HepG2 (cell line): ENCODE measurements around the gene CMTM4. TPM values are rescaled to one million over a fixed set of nuclear protein-coding genes. Genes with fewer than 3 reads are reported as not detected.

Experiments used
- GLI4 ChIP-seq: sonication (generic); formaldehyde crosslinking; IDR thresholded peaks from 2 replicates; pipeline ENCODE4 v1.5.1; 2020; ENCODE audit warnings: missing genetic modification reagents, mild to moderate bottlenecking, moderate library complexity, borderline replicate concordance
- HDAC6 ChIP-seq: fragments of 200-600 bp; sonication (generic); IDR thresholded peaks from 2 replicates; pipeline ENCODE4 v1.7.0; 2017; ENCODE audit warnings: mild to moderate bottlenecking, antibody characterized with exemption, low read length, low read depth
- JDP2 ChIP-seq: sonication (generic); formaldehyde crosslinking; IDR thresholded peaks from 2 replicates; pipeline ENCODE4 v1.8.1; 2022; ENCODE audit warnings: missing genetic modification reagents, borderline replicate concordance
- KDM1A ChIP-seq: IDR thresholded peaks from 2 replicates; pipeline ENCODE4 v1.6.1; 2016; ENCODE audit warnings: missing compliant biosample characterization
- KLF15 ChIP-seq: sonication (generic); formaldehyde crosslinking; IDR thresholded peaks from 2 replicates; pipeline ENCODE4 v1.8.1; 2023; ENCODE audit warnings: borderline replicate concordance, mild to moderate bottlenecking, inconsistent platforms, missing genetic modification reagents, mixed read lengths
- LCORL ChIP-seq, 2 experiments: fragments of 450-650 bp in 1 of 2; sonication (generic) in 1 of 2; formaldehyde crosslinking in 1 of 2; IDR thresholded peaks; 2 replicates each; pipeline versions ENCODE4 v1.5.0 to v1.6.1; 2017 to 2020; ENCODE audit warnings: antibody characterized with exemption in 1 of 2, missing genetic modification reagents in 1 of 2
- MIER2 ChIP-seq: IDR thresholded peaks from 2 replicates; pipeline ENCODE4 v1.6.1; 2016; ENCODE audit warnings: missing biosample characterization, missing genetic modification reagents
- POGZ ChIP-seq: sonication (generic); formaldehyde crosslinking; IDR thresholded peaks from 2 replicates; pipeline ENCODE4 v1.4.0; 2020; ENCODE audit warnings: mild to moderate bottlenecking, missing genetic modification reagents
- RAD21 ChIP-seq: fragments of 450-650 bp; formaldehyde crosslinking; IDR thresholded peaks from 2 replicates; pipeline ENCODE4 v1.5.0; 2020; ENCODE audit warnings: mild to moderate bottlenecking
- SMC3 ChIP-seq: IDR thresholded peaks from 2 replicates; pipeline ENCODE4 v1.6.1; 2011; ENCODE audit warnings: low read length, improper control_type of control experiment
- XRCC5 ChIP-seq: fragments of 200-400 bp; formaldehyde crosslinking; optimal IDR thresholded peaks from 2 replicates; pipeline ENCODE3; 2017; ENCODE audit warnings: mild to moderate bottlenecking, low read length
- ZNF335 ChIP-seq: sonication (generic); formaldehyde crosslinking; IDR thresholded peaks from 2 replicates; pipeline ENCODE4 v1.4.0; 2020; ENCODE audit warnings: missing genetic modification reagents
- ZNF782 ChIP-seq: sonication (generic); formaldehyde crosslinking; IDR thresholded peaks from 2 replicates; pipeline ENCODE4 v1.4.0; 2020; ENCODE audit warnings: missing genetic modification reagents, mild to moderate bottlenecking, borderline replicate concordance
- polyA plus RNA-seq, 8 experiments: library from polyadenylated mRNA; depleted of rRNA in 3 of 8; stranded (reverse) in 7 of 8; unstranded in 1 of 8; fragments of >200 nt; fragmentation: Illumina TruSeq in 4 of 8; extraction: Trizol in 4 of 8; gene quantifications; 2 replicates each; pipeline versions ENCODE4 v1.2.1 to v1.2.3, GENCODE V29; 2011 to 2016; ENCODE audit warnings: low read depth in 4 of 8, missing spikeins in 1 of 8, mixed read lengths in 1 of 8; ENCODE audit not compliant: insufficient read depth in 1 of 8
- total RNA-seq, 5 experiments: library from RNA; depleted of rRNA; stranded (reverse); fragments of >200 nt; fragmentation: Illumina TruSeq; extraction: Trizol; gene quantifications; 2 replicates each; pipeline ENCODE4 v1.2.3, GENCODE V29; 2016; ENCODE audit warnings: low read depth in 1 of 5
- TF ChIP-seq, protein P1 (sequence below): sonication (generic); formaldehyde crosslinking; IDR thresholded peaks from 2 replicates; pipeline ENCODE4 v1.8.1; 2023; ENCODE audit warnings: mild to moderate bottlenecking, inconsistent platforms, moderate library complexity, missing genetic modification reagents, borderline replicate concordance
- TF ChIP-seq, protein P2 (sequence below): sonication (generic); formaldehyde crosslinking; IDR thresholded peaks from 2 replicates; pipeline ENCODE4 v1.4.0; 2020; ENCODE audit warnings: missing genetic modification reagents
- TF ChIP-seq, protein P3 (sequence below): sonication (generic); formaldehyde crosslinking; IDR thresholded peaks from 2 replicates; pipeline ENCODE4 v1.8.0; 2022; ENCODE audit warnings: mild to moderate bottlenecking, missing genetic modification reagents, borderline replicate concordance
- TF ChIP-seq, protein P4 (sequence below): sonication (generic); formaldehyde crosslinking; IDR thresholded peaks from 2 replicates; pipeline ENCODE4 v1.8.0; 2022; ENCODE audit warnings: missing genetic modification reagents, mild to moderate bottlenecking, borderline replicate concordance
- TF ChIP-seq, protein P5 (sequence below): sonication (generic); formaldehyde crosslinking; IDR thresholded peaks from 2 replicates; pipeline ENCODE4 v1.4.0; 2020; ENCODE audit warnings: mild to moderate bottlenecking, missing genetic modification reagents
- TF ChIP-seq, protein P6 (sequence below): sonication (generic); formaldehyde crosslinking; IDR thresholded peaks from 2 replicates; pipeline ENCODE4 v1.5.0; 2020; ENCODE audit warnings: mild to moderate bottlenecking, low read depth, missing genetic modification reagents, borderline replicate concordance
- TF ChIP-seq, protein P7 (sequence below): sonication (generic); formaldehyde crosslinking; IDR thresholded peaks from 2 replicates; pipeline ENCODE4 v1.5.0; 2020; ENCODE audit warnings: mild to moderate bottlenecking, missing genetic modification reagents, moderate library complexity

The CMTM4 gene
- total and polyA plus RNA-seq, 2 of the 13 experiments (the other 11 are each of a cell fraction or from before 2014, with no cell fraction given) = 32.0 to 36.3 TPM

DNA sequence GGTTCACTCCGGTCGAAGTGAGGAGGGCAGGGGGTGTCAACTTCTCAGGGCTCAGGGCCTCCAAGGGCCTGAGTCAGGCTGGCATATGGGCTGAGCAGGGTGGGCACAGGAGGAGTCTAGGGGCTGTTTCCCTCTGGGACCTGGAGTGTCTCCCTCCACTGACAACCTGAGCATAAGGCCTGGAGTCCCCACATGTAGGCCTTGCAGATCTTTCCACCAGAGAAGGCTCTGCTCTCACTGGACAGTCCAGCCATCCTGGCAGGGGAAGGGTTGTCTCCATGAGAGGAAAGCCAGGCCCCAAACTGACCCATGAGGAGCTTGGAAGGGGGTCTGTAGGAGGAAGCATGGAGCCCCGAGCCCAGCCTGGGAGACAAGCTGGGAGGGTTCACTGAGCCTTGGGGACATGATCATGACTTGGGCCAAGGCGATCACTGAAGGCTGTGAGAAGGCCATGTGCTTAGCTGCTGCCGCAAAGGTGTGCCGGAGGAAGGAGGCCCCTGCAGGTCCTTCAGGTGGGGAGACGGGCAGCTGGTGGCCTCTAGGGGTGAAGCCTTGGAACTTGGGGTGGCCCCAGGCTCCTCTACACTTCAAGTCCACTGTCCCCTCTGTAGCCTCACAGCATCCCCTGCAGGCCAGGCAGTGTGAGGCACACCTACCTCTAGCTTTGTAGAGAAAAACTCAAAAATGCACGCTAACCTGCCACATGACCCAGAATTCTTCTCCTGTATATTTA lies 107.4 kb downstream of the CMTM4 start (continued):
- TF ChIP-seq, protein P1, sequence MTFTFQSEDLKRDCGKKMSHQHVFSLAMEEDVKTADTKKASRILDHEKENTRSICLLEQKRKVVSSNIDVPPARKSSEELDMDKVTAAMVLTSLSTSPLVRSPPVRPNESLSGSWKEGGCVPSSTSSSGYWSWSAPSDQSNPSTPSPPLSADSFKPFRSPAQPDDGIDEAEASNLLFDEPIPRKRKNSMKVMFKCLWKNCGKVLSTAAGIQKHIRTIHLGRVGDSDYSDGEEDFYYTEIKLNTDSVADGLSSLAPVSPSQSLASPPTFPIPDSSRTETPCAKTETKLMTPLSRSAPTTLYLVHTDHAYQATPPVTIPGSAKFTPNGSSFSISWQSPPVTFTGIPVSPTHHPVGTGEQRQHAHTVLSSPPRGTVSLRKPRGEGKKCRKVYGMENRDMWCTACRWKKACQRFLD (CRISPR knock-in tag) = no peak
- TF ChIP-seq, protein P2, sequence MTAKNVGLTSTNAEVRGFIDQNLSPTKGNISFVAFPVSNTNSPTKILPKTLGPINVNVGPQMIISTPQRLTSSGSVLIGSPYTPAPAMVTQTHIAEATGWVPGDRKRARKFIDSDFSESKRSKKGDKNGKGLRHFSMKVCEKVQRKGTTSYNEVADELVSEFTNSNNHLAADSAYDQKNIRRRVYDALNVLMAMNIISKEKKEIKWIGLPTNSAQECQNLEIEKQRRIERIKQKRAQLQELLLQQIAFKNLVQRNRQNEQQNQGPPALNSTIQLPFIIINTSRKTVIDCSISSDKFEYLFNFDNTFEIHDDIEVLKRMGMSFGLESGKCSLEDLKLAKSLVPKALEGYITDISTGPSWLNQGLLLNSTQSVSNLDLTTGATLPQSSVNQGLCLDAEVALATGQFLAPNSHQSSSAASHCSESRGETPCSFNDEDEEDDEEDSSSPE (CRISPR knock-in tag) = no peak
- TF ChIP-seq, protein P3, sequence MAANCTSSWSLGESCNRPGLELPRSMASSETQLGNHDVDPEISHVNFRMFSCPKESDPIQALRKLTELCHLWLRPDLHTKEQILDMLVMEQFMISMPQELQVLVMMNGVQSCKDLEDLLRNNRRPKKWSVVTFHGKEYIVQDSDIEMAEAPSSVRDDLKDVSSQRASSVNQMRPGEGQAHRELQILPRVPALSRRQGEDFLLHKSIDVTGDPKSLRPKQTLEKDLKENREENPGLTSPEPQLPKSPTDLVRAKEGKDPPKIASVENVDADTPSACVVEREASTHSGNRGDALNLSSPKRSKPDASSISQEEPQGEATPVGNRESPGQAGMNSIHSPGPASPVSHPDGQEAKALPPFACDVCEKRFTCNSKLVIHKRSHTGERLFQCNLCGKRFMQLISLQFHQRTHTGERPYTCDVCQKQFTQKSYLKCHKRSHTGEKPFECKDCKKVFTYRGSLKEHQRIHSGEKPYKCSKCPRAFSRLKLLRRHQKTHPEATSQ (CRISPR knock-in tag) = no peak
- TF ChIP-seq, protein P4, sequence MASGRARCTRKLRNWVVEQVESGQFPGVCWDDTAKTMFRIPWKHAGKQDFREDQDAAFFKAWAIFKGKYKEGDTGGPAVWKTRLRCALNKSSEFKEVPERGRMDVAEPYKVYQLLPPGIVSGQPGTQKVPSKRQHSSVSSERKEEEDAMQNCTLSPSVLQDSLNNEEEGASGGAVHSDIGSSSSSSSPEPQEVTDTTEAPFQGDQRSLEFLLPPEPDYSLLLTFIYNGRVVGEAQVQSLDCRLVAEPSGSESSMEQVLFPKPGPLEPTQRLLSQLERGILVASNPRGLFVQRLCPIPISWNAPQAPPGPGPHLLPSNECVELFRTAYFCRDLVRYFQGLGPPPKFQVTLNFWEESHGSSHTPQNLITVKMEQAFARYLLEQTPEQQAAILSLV = 0 out of 2 replicates have a peak, but pooled peaks have one; percentile 35
- peak; percentile 79 for TF ChIP-seq RAD21 (CRISPR knock-in tag)
- no peak for TF ChIP-seq HDAC6
- TF ChIP-seq, protein P5, sequence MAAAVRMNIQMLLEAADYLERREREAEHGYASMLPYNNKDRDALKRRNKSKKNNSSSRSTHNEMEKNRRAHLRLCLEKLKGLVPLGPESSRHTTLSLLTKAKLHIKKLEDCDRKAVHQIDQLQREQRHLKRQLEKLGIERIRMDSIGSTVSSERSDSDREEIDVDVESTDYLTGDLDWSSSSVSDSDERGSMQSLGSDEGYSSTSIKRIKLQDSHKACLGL (CRISPR knock-in tag) = no peak
- no peak for TF ChIP-seq KLF15 (CRISPR knock-in tag)
- TF ChIP-seq LCORL (IDR thresholded peaks at IDR 0.05) = no peak
- no peak for TF ChIP-seq LCORL (CRISPR knock-in tag; IDR thresholded peaks at IDR 0.05)
- no peak for TF ChIP-seq KDM1A (CRISPR knock-in tag)
- TF ChIP-seq GLI4 (CRISPR knock-in tag) = no peak
- TF ChIP-seq, protein P6, sequence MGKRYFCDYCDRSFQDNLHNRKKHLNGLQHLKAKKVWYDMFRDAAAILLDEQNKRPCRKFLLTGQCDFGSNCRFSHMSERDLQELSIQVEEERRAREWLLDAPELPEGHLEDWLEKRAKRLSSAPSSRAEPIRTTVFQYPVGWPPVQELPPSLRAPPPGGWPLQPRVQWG = no peak
- peak; percentile 79 for TF ChIP-seq SMC3
- peak; percentile 28 for TF ChIP-seq XRCC5
- TF ChIP-seq POGZ (CRISPR knock-in tag) = no peak
- TF ChIP-seq, protein P7, sequence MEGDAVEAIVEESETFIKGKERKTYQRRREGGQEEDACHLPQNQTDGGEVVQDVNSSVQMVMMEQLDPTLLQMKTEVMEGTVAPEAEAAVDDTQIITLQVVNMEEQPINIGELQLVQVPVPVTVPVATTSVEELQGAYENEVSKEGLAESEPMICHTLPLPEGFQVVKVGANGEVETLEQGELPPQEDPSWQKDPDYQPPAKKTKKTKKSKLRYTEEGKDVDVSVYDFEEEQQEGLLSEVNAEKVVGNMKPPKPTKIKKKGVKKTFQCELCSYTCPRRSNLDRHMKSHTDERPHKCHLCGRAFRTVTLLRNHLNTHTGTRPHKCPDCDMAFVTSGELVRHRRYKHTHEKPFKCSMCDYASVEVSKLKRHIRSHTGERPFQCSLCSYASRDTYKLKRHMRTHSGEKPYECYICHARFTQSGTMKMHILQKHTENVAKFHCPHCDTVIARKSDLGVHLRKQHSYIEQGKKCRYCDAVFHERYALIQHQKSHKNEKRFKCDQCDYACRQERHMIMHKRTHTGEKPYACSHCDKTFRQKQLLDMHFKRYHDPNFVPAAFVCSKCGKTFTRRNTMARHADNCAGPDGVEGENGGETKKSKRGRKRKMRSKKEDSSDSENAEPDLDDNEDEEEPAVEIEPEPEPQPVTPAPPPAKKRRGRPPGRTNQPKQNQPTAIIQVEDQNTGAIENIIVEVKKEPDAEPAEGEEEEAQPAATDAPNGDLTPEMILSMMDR = peak; percentile 84
- TF ChIP-seq MIER2 = 0 out of 2 replicates have a peak, but pooled peaks have one; percentile 25
- no peak for TF ChIP-seq ZNF782 (CRISPR knock-in tag)
- no peak for TF ChIP-seq ZNF335 (CRISPR knock-in tag)
- no peak for TF ChIP-seq JDP2 (CRISPR knock-in tag)
